DMS153 (cell line): Measurements from ENCODE around the gene EDAR.
A peak's percentile ranks its signal among the peaks of the same experiment; 100 is the strongest.

ENCODE experiments used
- DNase-seq: peaks from one replicate; lab custom pipeline; 2025; lab: John Stamatoyannopoulos, UW

Gene EDAR

DNA sequence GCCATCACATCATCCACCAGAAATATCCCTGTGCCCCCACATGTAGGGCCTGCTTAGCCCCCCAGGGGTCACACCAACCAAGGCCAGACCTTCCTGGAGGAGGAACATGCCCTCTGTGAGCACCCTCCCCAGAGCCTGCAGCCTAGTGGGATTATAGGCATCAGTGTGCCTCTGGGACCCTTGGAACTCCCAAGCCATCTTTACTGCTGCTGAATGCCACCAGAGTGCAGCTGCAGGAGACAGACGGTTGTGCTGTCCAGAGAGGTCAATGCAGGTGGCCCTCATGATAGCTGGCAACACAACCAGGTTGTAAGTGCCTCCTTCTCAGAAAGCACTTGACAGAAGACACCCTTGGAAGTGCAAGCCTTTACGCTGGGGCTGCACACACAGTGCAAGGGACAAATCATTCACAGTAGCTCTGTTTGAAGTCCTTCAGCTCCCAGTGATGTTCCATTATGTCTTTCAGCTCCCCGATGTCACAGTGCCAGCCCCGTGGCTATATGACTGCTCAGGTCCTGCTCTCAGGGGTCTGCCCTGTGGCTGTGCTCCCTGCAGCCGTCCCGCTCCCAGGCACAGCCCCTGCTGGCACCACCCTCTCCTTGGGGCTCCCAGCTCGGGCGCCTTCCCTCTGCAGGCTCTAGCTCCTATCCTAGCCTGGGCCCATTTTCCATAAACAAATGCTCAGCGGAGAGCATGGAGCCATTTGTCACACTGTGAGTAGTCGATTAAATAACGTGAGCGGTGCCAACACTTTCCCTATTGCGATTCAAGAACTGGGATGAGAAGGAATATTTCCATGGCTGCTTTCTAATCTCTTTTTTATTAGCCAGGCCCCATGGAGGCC lies 65.1 kb downstream of the EDAR start:
- DNase-seq: no peak

DNA sequence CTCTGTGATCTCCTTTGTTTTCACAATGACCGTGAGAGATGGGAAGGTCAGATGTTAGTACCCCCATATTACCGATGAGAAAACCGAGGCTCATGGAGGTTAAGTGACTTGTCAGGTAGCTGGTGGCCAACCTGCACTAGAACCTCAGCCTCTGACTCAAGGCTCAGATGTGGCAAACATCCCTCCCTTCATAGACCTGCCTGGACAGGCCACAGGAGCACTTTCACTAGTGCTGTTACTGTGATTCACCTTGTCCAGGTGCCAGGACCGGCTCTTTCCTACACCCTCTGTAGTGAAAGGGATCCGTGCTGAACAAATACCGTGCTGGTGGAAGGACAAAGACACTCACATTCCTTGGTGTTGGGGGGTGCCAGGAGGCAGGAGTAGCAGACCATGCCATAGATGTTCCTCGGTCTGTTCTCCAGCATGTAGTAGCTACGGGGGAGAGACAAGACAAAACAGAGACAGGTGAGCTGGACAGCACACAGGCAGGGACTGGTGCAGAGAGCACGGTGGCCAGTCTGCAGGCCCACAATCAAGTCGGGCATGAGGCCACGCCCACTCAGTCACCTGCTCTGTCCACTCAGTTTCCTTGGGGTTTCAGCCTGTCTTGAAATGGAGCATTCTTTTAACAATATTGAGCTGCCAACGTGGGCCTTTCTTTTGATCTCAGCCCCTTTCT lies 65.9 kb downstream of the EDAR start:
- peak; percentile 55 for DNase-seq

DNA sequence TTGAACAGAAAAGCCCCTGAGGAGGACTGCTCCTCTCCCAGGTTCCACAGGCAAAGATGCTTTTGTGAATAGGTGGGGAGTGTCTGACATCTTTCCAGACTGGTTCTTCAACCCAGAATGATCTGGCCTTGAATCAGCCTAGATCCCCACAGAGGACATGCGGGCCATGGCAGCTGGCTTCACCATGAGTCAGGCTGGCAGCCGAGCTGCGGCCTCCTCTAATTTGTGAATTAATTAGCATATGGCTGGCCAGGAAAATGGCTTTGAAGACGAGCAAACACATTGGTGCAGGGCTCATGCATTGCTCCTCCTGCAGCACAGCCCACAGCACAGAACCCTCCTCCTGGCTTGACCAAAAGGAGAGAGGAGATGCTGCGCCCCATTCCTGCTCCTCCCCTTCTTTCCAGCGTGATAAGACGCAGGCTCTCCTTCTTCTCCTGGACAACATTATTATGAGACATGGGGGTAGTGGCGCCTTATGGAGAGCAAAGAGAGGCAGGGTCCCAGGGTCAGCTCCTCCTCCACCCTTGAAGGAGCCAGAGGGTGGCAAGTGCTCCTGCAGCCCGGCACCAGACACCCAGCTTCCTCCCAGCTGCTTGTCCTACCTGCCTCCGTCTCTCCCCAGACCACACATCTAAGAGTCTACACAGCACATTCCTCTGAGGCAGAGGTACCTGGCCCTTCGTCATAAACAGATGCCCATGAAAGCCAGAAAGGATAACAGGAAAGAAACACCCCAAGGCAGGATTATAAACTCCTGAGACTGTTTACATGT lies 66.7 kb downstream of the EDAR start:
- no peak for DNase-seq

DNA sequence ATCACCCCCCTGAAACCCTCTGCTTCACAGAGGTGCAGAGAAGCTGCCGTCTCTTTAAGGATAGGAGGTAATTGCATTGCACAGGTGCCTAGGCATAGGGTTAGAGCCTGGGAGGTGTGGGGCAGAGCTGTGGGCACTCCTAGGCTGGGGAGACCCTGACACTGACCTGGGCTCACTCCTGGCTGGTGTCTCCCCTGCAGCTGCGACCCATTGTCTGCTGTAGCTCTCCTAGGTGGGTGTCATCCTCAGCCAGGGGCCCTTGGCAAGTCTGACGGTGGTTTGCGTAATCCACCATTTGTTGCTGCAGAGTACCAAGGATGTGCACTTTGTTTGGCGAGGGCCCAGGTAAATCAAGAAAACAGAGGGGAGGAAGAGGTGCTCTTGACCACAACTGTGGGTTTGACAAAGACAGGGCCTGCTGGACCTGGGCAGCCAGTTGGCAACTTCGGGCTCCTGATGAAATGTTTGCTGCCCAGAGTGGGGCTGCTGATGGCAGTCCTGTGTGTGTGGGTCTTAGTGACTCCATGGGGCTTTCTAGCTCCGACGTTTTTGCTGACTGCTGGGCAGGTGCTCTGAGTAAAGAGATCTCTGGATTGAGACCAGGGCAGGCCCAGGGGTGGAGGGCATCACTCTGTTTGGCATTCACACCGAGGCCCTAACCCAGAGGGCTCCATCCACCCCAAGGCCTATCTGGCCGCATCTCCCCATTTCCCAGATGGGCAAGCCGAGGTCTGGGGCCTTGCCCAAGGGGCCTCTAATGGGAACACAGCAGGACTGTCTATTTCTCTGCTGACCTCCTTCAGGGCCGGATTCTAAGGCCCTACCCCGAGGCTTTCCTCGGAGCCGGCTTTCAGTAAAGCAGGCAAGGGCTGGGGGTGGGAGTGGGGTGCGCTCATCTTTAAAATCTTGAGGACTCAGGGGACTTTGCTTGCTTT lies 67.7 kb downstream of the EDAR start:
- no peak for DNase-seq

DNA sequence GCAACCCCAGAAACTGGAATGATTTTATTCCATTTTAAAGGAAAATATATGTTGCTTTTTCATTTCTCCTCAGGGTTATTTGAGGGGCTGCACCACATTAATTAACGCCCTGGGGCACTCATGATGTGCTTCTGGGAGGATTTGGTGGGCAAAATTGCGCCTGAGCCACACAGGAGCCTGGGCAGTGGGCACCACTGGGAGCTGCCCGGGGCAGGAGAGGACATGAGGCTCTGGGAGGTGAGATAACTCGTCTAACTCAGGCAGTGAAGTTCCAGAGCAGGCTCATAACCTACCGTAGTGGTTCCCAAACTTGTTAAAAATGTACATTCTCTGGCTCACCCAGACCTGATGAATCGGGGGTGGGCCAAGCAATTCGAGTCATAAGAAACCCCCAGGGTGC lies 68.3 kb downstream of the EDAR start:
- no peak for DNase-seq

DNA sequence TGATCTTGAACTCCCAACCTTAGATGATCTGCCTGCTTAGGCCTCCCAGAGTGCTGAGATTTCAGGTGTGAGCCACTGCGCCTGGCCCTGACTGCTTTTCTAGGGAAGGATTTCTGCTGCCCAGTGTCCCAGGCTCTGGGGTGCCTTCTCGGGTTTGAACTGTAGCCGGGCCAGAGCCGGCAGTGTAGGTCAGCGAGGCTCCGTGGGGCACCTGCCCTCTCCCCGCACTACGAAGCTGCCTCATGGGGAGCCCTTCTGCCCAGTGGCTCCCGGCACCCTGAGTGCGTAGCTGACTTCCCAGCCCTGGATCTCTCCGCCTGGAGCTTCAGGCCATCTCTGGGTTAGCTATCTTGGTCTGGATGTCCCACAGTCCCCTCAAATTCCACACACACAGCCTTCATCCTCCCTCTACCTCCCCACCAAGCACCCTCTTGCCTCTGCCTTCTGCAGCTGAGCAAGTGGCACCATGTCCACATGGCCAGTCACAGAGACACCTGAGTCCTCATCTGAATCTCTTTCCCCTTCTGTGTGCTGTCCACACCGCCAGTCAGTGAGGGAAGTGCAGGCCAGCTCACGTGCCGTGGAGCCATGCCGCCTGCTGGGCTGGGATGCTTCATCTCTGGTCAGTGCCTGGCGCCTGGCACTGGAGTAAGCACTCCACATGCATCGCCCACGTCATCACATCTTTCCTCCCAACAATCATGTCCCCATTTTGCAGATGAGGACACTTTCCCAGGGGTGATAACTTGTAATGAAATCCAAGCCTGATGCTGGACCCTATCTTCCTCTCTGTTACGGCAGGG lies 69.2 kb downstream of the EDAR start:
- no peak for DNase-seq

DNA sequence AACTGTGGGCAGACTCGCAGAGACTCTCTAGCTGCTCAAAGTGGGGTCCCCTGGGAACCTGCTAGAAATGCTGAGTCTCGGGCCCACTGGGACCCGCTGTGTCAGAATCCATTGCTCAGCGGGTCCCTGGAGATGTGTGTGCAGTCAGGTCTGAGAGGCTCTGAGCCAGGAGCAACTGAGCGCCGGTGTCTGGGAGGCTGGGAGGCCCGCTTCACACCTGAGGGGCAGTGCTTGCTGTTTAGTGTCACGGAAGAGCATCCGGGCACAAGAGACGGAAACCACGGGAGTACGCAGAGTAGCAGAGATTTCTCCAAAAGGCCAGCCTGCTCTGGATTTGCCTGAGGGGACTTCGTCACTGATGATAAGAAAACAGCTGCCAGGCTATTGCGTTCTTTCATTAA lies 70.1 kb downstream of the EDAR start:
- no peak for DNase-seq

DNA sequence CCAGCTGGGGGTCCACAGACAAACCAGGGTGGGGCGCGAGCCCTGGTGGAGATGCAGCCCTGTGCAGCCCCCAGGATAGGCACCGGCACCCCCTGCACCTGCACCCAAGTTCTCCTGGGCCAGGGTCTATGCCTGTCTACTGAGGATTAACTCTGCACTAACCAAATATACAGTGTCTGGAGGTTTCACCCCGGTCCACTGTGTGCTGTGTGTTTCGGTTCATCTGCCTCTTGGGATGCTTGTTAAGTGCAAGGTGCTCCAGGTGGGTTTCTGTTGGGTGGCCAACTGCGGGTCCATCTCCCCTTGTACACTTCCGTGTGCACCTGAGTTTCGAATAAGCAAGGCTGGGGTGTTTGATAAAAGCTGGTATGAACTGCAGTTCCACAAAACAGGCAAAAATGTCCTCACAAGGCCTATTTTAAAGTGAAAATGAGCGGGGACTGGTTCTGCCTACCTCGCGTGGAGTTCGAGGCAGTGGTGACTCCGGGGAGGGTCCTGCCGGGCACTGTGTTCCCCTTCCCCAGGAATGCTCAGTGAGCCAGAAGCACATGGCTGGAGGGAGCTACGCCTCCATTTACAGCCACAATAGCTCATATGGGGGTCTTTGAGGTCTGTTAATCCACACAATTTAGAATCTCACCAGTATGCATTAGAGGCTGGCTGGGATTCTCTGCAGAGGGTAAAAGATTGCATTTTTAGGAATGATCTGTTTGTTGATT lies 70.7 kb downstream of the EDAR start:
- DNase-seq: no peak

DNA sequence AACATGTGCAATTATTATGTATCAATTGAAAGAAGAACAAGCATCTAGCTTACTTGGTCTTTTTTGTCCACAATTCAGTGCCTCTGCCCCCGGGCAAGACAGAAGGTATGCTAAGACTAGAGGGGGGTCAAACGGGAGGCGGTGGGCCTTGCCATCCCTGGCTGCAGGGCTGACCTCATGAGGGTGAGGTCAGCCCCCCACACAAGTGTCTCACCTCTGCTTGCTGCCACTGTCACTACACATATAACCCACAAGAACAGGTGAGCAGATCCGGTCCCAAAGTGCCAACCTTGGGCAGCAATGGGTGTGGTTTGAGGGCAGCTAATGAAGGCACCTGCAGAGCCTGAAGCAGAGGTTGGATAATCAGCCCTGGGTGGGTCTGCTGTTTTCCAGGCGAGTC lies 71.5 kb downstream of the EDAR start:
- no peak for DNase-seq

DNA sequence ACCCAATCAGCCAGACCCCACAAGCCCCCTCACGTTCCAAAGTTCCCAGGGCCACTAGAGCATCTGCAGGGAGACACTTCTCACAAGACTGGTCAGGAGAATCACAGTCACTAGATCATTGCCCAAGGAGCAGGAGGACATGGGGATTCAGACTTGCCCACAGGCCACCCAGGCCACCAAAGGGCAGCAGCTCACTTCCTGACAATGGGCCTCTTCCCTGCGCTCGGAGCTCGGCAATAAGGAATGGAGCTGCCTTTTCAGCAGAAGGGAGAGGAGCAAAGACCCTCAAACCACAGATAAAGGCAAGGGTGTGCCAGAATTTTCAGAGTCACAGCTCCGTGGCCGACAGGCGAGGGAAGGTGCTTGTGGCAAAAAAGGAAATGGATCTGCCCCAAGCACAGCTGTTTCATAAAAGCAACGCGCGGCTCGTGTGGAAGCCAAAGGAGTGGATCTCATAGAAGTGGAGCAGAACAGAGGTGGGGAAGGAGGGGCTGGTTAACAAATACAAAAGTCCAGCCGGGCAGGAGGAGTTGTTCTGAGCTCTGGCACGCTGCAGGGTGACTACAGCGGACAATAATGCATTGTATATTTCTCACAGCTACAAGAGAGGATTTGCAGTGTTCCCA lies 72.1 kb downstream of the EDAR start:
- no peak for DNase-seq

DNA sequence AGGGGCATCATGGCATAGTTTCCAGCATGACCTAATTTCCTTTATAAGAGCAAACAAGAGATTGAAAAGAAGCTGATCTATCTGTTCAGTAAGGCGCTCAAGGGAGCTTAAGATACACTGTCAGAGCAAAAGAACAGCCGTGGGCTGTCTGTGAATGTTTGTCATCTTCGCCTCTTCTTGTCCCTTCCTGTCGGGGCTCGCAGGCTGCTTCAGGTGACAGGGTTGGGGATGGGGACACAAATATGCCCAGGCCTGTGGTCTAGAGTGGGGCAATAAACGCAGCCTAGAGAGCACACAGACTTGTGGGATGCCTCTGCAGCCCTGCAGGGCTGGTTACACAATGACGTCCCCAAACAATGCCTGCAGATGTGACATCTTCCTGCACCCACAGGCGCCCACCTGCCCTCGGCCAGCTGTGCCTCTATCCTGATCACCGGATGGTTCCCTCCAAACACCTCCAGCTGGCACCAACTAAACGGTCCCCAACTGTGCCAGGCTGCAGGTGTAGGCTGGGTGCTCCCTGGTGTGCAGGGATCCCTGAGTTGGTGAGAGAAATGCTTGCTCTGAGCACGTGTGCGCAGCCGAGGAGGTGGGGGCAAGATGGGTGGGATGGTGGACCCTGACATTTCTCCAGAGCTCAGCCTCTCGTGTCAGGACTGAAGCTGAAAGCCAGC lies 72.8 kb downstream of the EDAR start:
- no peak for DNase-seq

DNA sequence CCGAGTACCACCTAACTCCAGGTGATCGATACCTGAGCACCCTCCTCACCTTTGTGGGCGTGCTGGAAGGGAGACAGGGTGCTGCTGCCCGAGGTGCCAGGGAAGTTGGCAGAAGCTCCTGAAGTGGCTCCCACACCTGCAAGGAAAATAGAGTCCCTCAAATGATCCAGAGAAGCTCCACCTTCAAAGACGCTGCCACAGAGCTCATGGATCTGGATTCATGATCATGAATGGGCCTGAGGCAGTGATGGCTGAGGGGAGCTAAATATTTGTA lies 76.5 kb downstream of the EDAR start:
- DNase-seq: no peak

DNA sequence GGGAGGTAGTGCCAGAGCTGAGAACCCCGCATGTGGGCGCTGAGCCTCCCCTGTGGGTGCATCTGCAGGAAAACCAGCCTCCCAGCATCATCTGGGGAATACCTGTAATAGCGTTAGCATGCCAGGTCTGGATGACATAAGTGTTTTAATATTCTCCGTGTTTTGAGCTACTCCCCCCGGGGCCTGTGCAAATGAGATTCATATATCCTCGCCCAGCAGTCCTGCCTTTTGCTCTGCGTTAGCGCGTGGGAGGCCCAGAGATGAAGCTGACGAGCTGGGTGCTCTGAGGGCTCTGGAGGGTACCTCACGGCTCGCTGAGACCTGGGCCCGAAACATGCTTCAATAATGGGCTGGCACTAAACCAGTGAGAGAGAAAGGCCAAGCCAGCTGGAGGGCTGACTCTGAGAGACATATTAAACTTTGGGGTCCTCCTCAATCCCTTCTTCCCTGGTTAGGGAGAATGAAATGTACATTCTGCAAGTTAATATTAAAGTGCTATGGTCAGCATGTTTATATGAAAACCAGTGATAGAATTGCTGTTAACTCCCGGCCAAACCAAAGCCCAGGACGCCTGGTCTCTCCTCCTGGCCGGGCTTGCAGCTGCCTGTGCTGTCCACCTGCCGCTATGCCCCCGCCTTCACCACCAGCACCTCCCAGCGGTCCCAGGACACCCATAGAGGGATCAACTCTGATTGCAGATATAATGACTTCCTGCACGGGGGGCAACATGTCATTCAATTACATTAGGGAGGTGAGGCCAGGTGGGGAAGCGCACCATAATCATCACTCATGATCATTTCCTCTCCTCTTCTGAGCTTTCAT lies 77.0 kb downstream of the EDAR start:
- DNase-seq: no peak

DNA sequence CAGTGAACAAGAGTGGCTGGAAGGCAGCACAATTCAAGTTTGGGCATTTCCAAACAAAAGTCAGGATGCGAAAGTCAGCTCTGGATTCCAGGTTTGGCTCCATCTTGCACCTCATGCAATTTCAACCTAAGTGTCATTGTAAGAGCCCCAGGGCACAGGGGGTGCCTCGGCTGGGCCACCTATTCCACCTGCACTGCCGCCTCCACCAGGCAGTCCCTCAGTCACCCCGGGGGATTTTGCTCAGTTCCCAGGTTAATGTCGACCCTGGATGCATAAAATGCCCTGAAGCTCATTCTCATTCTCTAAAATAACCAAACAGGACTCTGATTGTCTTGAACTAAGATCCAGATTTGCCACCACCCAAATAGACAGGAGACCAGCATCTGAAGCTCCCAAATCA lies 77.6 kb downstream of the EDAR start:
- no peak for DNase-seq

DNA sequence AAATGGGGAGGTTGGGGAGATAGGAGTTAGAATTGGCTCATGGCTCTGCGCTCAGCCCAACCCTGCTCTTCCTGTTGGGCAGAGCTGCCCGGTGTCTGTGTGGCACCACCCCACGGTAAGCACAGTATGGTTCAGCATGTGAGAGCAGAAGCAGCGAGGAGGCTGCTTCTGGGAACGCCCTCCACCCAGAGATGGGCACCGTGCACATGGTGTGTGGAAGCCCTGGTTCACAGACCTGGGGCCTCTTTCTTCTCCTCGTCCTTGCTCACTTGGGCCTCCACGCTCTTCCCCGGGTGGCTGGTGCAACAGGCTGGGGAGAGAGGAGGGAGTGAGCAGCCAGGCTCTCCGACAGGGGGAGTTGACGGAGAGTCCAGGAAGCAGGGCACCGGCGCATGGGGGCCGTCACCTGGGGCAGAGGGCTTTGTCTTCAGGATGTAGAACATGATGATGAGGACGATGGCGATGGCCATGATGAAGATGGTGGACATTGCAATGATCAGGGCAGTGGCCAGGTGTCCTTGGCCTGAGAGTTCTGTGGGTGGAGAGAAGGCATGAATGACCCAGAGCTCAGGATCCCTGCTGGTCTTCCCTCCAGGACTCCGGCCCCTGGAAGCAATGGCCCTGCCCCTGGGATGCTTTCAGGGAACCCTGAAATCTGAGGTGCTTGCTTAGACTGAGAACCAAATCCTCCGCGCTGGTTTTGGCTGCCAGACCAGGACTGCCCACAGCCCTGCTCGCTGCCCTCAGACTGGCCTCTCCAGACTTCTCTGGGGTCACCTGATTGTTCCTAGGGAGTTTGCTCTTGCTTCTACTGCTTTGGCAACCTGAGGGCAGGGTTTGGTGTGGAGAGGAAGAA lies 78.3 kb downstream of the EDAR start:
- DNase-seq: no peak

DNA sequence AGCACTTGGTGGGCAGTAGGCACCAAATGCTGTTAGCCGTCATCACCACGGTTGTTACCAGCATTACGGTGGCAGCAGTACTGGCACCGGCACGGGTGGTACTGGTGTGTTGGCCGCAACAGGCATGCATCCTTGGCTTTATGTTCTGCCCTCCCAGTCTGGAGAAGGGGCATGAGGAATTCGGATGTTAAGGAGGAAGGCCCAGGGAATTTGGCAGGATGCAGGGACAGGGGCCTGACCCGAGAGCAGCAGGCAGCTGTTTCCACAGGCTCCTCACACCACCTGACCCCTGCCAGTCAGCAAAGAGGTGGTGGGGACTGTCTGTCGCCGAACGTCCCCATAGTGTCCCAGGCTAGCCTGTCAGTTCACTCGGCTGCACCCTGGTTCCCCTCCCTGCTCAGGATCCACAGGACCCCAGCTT lies 79.0 kb downstream of the EDAR start:
- DNase-seq: no peak

DNA sequence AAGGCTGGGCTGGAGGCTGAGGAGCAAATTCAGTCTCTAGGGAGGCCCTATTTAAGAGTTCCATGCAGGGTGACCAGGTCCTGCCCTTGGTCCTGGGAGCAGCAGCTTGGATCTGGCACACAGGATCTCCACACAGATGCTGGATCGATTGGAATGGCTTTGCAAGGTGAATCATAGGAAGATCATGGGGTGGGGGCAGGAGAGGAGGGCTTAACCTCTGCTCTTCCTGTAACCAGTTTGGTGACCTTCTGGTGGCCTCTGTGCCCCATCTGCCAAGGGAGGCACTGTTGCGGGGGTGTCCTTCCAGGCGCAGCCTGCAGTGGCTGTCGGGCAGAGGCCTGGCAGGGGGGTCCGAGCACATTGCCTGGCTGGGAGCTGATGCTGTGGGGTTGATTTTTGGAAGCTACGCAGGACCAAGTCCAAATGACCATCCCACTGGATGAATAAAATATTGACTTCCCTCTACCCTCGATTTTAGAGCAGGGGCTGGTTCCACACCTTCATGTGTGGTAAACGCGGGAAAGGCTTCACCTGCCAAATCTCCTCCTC lies 79.7 kb downstream of the EDAR start:
- no peak for DNase-seq
